Fibroblast of the aortic adventitia (primary cell): Measurements from ENCODE around the gene CACNA1G. TPM values are rescaled to one million over a fixed set of nuclear protein-coding genes. Genes with fewer than 3 reads are reported as not detected.

ENCODE experiments used
- DNase-seq: peaks from one replicate; pipeline ENCODE4 v3.0.0-alpha.2; 2010; ENCODE audit warnings: low read depth
- H3K4me3 ChIP-seq: 2 replicates; pipeline ENCODE4 v1.5.1; 2011; ENCODE audit warnings: low read depth, mild to moderate bottlenecking, control low read depth, low read length, moderate library complexity
- CTCF ChIP-seq: IDR thresholded peaks from 2 replicates; pipeline ENCODE4 v1.5.1; 2011; ENCODE audit warnings: mild to moderate bottlenecking, low read length, control low read depth, inconsistent platforms; ENCODE audit not compliant: insufficient read depth
- total RNA-seq: library from RNA; depleted of rRNA; stranded (reverse); fragments of >200 nt; gene quantifications from 2 replicates; pipeline ENCODE4 v1.2.3, GENCODE V29; 2012; ENCODE audit warnings: low replicate concordance

CACNA1G gene
- total RNA-seq, 1 donor: 1.8 TPM

GRCh38 chr17:50532452-50533024 is 28.0 kb upstream of the CACNA1G start, which contains the start of gene EPN3:
Gene EPN3 (plus strand): TSS chr17:50532735. CDS start chr17:50536557, 3,822 bp downstream.
- TF ChIP-seq CTCF: no peak
- no peak within 1 kb of the TSS for H3K4me3 ChIP-seq
- no peak for DNase-seq

GRCh38 chr17:50533185-50533584 is 27.3 kb upstream of the CACNA1G start:
- DNase-seq: no peak
- no peak overlapping the region for H3K4me3 ChIP-seq
- no peak for TF ChIP-seq CTCF

- H3K4me3 ChIP-seq: no peak overlapping the region
- no peak for TF ChIP-seq CTCF
- DNase-seq: peak; percentile 66
These were observed 26.8 kb upstream of the CACNA1G start for GRCh38 chr17:50533720-50534148.

- peak; percentile 42 for TF ChIP-seq CTCF
- H3K4me3 ChIP-seq: no peak overlapping the region
- no peak for DNase-seq
These were observed 26.1 kb upstream of the CACNA1G start for GRCh38 chr17:50534222-50534978.

- no peak for DNase-seq
- TF ChIP-seq CTCF: no peak
- H3K4me3 ChIP-seq: no peak overlapping the region
These were observed 25.6 kb upstream of the CACNA1G start for GRCh38 chr17:50534979-50535326.

- no peak for DNase-seq
- no peak for TF ChIP-seq CTCF
- H3K4me3 ChIP-seq: no peak overlapping the region
These were observed 25.1 kb upstream of the CACNA1G start for GRCh38 chr17:50535407-50535806.
